ENCODE measurements around the gene AGRN.

DNA sequence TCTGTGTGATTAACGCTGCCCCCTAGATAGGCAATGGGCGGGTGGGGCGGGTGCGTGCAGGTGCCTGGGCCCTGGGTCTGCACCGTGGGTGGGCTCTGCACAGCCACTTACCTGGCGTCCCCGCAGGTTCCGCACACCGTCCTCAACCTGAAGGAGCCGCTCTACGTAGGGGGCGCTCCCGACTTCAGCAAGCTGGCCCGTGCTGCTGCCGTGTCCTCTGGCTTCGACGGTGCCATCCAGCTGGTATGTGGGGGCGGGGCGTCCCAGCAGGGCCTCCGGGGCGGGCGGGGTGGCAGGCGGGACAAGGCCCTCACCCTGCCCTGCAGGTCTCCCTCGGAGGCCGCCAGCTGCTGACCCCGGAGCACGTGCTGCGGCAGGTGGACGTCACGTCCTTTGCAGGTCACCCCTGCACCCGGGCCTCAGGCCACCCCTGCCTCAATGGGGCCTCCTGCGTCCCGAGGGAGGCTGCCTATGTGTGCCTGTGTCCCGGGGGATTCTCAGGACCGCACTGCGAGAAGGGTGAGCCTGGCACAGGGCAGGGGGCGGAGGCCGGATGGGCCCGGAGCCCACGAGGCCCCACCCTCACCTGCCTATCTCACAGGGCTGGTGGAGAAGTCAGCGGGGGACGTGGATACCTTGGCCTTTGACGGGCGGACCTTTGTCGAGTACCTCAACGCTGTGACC, 31.3 kb downstream of the AGRN start:
- TF ChIP-seq CEBPB (IDR thresholded peaks at IDR 0.05) (no peak), ZBTB7A (IDR thresholded peaks at IDR 0.05; ENCODE audit: low read depth) (no peak; the same call in none of the 2 replicates), MAX (IDR thresholded peaks at IDR 0.05) (no peak; the same call in none of the 2 replicates), EP300 (IDR thresholded peaks at IDR 0.05; ENCODE audit: borderline replicate concordance) (no peak), FOXM1 (IDR thresholded peaks at IDR 0.05; ENCODE audit: borderline replicate concordance, low read depth) (no peak), CREB1 (IDR thresholded peaks at IDR 0.05; ENCODE audit: low read depth) (no peak)
- TF ChIP-seq, protein P1, sequence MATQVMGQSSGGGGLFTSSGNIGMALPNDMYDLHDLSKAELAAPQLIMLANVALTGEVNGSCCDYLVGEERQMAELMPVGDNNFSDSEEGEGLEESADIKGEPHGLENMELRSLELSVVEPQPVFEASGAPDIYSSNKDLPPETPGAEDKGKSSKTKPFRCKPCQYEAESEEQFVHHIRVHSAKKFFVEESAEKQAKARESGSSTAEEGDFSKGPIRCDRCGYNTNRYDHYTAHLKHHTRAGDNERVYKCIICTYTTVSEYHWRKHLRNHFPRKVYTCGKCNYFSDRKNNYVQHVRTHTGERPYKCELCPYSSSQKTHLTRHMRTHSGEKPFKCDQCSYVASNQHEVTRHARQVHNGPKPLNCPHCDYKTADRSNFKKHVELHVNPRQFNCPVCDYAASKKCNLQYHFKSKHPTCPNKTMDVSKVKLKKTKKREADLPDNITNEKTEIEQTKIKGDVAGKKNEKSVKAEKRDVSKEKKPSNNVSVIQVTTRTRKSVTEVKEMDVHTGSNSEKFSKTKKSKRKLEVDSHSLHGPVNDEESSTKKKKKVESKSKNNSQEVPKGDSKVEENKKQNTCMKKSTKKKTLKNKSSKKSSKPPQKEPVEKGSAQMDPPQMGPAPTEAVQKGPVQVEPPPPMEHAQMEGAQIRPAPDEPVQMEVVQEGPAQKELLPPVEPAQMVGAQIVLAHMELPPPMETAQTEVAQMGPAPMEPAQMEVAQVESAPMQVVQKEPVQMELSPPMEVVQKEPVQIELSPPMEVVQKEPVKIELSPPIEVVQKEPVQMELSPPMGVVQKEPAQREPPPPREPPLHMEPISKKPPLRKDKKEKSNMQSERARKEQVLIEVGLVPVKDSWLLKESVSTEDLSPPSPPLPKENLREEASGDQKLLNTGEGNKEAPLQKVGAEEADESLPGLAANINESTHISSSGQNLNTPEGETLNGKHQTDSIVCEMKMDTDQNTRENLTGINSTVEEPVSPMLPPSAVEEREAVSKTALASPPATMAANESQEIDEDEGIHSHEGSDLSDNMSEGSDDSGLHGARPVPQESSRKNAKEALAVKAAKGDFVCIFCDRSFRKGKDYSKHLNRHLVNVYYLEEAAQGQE (IDR thresholded peaks at IDR 0.05; ENCODE audit: low read depth), result no peak
